HCT116 (cell line): Measurements from ENCODE around the gene SLCO2A1. TPM values are rescaled to one million over a fixed set of nuclear protein-coding genes. Genes with fewer than 3 reads are reported as not detected.

Experiments used
- ATAC-seq: fragments of 200-7000 bp; cut with Tn5 transposase; 2 replicates; pipeline ENCODE4 v1.9.1; 2020; ENCODE audit warnings: mild to moderate bottlenecking, moderate library complexity
- BruUV-seq: library from RNA; stranded (reverse); fragments of 400-500 nt; replicated peaks from 2 replicates; lab custom pipeline; 2021; lab: Mats Ljungman, UMichigan
- CTCF ChIA-PET: fragments of 300-600 bp; sonication (Branson Sonifier 250); formaldehyde crosslinking; loops from one replicate; lab custom pipeline; 2021; ENCODE audit warnings: antibody characterized with exemption; lab: Charles Lee
- POLR2A ChIA-PET: fragments of 300-600, 350-600 bp; sonication (Branson Sonifier 250); formaldehyde crosslinking; loops from one replicate; lab custom pipeline; 2021; ENCODE audit warnings: antibody characterized with exemption; lab: Charles Lee
- RAD21 ChIA-PET, 2 experiments: fragments of 300-600 bp; sonication (Branson Sonifier 250); formaldehyde crosslinking; loops; one replicate each; lab custom pipeline; 2023; ENCODE audit warnings: low total read pairs in 2 of 2; ENCODE audit not compliant: uncharacterized antibody in 2 of 2, unreplicated experiment in 2 of 2, low non-redundant PET in 1 of 2; lab: Charles Lee
- DNase-seq: peaks from one replicate; pipeline ENCODE4 v3.0.0-alpha.2; 2010; ENCODE audit warnings: low read depth, low spot score
- H2AFZ ChIP-seq: fragments of 200-600 bp; shearing (Covaris generic), sonication (generic); 2 replicates; pipeline ENCODE4 v1.6.1; 2017; ENCODE audit warnings: low read depth, mixed run types, mixed read lengths, antibody characterized with exemption, low read length; ENCODE audit not compliant: poor library complexity, severe bottlenecking
- H3K27ac ChIP-seq: 2 replicates; pipeline ENCODE4 v1.5.1; 2012; ENCODE audit warnings: low read depth, low read length
- H3K27me3 ChIP-seq: fragments of 200-600 bp; sonication (generic); 2 replicates; pipeline ENCODE4 v1.6.1; 2016; ENCODE audit warnings: mixed run types, low read length, mixed read lengths; ENCODE audit not compliant: insufficient read depth
- H3K36me3 ChIP-seq, 2 experiments: fragments of 200-500 bp in 1 of 2; fragments of 200-600 bp in 1 of 2; sonication (Bioruptor generic) in 1 of 2; sonication (generic) in 1 of 2; 2 replicates each; pipeline versions ENCODE4 v1.5.1 to v1.6.1; 2014 to 2016; ENCODE audit warnings: low read length in 2 of 2, inconsistent platforms in 1 of 2, mixed read lengths in 1 of 2, mixed run types in 1 of 2; ENCODE audit not compliant: insufficient read depth in 2 of 2, control insufficient read depth in 1 of 2
- H3K4me1 ChIP-seq, 2 experiments: fragments of 200-600 bp in 1 of 2; sonication (generic) in 1 of 2; 2 replicates each; pipeline versions ENCODE4 v1.5.1 to v1.6.1; 2012 to 2017; ENCODE audit warnings: low read length in 2 of 2, inconsistent platforms in 1 of 2, mild to moderate bottlenecking in 1 of 2, mixed read lengths in 1 of 2, mixed run types in 1 of 2, moderate library complexity in 1 of 2; ENCODE audit not compliant: insufficient read depth in 2 of 2, control insufficient read depth in 1 of 2
- H3K4me2 ChIP-seq: fragments of 200-600 bp; sonication (generic); 2 replicates; pipeline ENCODE4 v1.6.1; 2017; ENCODE audit warnings: mixed run types, low read length, mixed read lengths
- H3K4me3 ChIP-seq, 2 experiments: fragments of 200-600 bp in 1 of 2; sonication (generic) in 1 of 2; replicated peaks in 1 of 2; 2 replicates each; pipeline ENCODE4 v1.5.1; 2011 to 2016; ENCODE audit warnings: low read length in 2 of 2, control low read depth in 1 of 2, low read depth in 1 of 2, mild to moderate bottlenecking in 1 of 2, mixed read lengths in 1 of 2, mixed run types in 1 of 2
- H3K79me2 ChIP-seq: fragments of 200-600 bp; sonication (generic); 2 replicates; pipeline ENCODE4 v1.6.1; 2017; ENCODE audit warnings: mild to moderate bottlenecking, mixed run types, low read length, moderate library complexity, mixed read lengths; ENCODE audit not compliant: insufficient read depth
- H3K9ac ChIP-seq: fragments of 200-600 bp; sonication (generic); 2 replicates; pipeline ENCODE4 v1.6.1; 2016; ENCODE audit warnings: low read length, mixed read lengths
- H3K9me2 ChIP-seq: fragments of 200-600 bp; sonication (generic), shearing (Covaris generic); 2 replicates; pipeline ENCODE4 v1.6.1; 2017; ENCODE audit warnings: mixed run types, mild to moderate bottlenecking, moderate library complexity; ENCODE audit not compliant: insufficient read depth
- H3K9me3 ChIP-seq, 2 experiments: fragments of 200-500 bp in 1 of 2; fragments of 200-600 bp in 1 of 2; sonication (Bioruptor generic) in 1 of 2; sonication (generic) in 1 of 2; 2 replicates each; pipeline ENCODE4 v1.6.1; 2014 to 2017; ENCODE audit warnings: low read length in 2 of 2, mixed read lengths in 2 of 2, inconsistent platforms in 1 of 2, low read depth in 1 of 2, mild to moderate bottlenecking in 1 of 2, mixed run types in 1 of 2, moderate library complexity in 1 of 2; ENCODE audit not compliant: control insufficient read depth in 1 of 2, insufficient read depth in 1 of 2
- H4K20me1 ChIP-seq: fragments of 200-600 bp; sonication (generic), shearing (Covaris generic); 2 replicates; pipeline ENCODE4 v1.6.1; 2017; ENCODE audit warnings: mixed run types, mild to moderate bottlenecking, moderate library complexity; ENCODE audit not compliant: insufficient read depth
- ATF3 ChIP-seq: IDR thresholded peaks from 2 replicates; pipeline ENCODE4 v1.6.1; 2012
- CBX3 ChIP-seq: IDR thresholded peaks from 2 replicates; pipeline ENCODE4 v1.6.1; 2012; ENCODE audit warnings: low read depth
- CEBPB ChIP-seq: IDR thresholded peaks from 2 replicates; pipeline ENCODE4 v1.6.1; 2012; ENCODE audit warnings: low read depth
- CTCF ChIP-seq, 3 experiments: fragments of 200-600 bp in 1 of 3; sonication (generic) in 1 of 3; IDR thresholded peaks in 2 of 3; conservative IDR thresholded peaks in 1 of 3; 2 replicates each; pipeline ENCODE4 v1.5.1; 2012 to 2017; ENCODE audit warnings: low read depth in 2 of 3, low read length in 2 of 3, antibody characterized with exemption in 1 of 3, borderline replicate concordance in 1 of 3, control low read depth in 1 of 3, mild to moderate bottlenecking in 1 of 3, mixed read lengths in 1 of 3, mixed run types in 1 of 3, moderate library complexity in 1 of 3; ENCODE audit not compliant: insufficient read depth in 1 of 3
- EZH2 ChIP-seq: fragments of 200-600 bp; sonication (generic); IDR thresholded peaks from 2 replicates; pipeline ENCODE4 v1.6.1; 2017; ENCODE audit warnings: antibody characterized with exemption, mixed run types
- EZH2phosphoT487 ChIP-seq: fragments of 200-600 bp; IDR thresholded peaks from 2 replicates; pipeline ENCODE4 v1.6.1; 2018; ENCODE audit warnings: antibody characterized with exemption, borderline replicate concordance
- FOSL1 ChIP-seq: IDR thresholded peaks from 2 replicates; pipeline ENCODE4 v1.6.1; 2012; ENCODE audit warnings: low read depth
- POLR2AphosphoS5 ChIP-seq: IDR thresholded peaks from 2 replicates; pipeline ENCODE4 v1.6.1; 2011; ENCODE audit warnings: mild to moderate bottlenecking, low read depth, low read length, moderate library complexity
- SIN3A ChIP-seq: IDR thresholded peaks from 2 replicates; pipeline ENCODE4 v1.6.1; 2012; ENCODE audit warnings: low read depth
- SP1 ChIP-seq: IDR thresholded peaks from 2 replicates; pipeline ENCODE4 v1.6.1; 2012; ENCODE audit warnings: low read depth
- YY1 ChIP-seq: IDR thresholded peaks from 2 replicates; pipeline ENCODE4 v1.6.1; 2011; ENCODE audit warnings: low read length, low read depth, moderate library complexity, mild to moderate bottlenecking; ENCODE audit not compliant: insufficient replicate concordance; ENCODE audit errors: extremely low read depth
- ZBTB33 ChIP-seq: IDR thresholded peaks from 2 replicates; pipeline ENCODE4 v1.6.1; 2011; ENCODE audit warnings: mild to moderate bottlenecking, low read length, moderate library complexity; ENCODE audit not compliant: insufficient replicate concordance; ENCODE audit errors: extremely low read depth
- ZFX ChIP-seq: fragments of 450-650 bp; IDR thresholded peaks from 2 replicates; pipeline ENCODE4 v1.6.1; 2017
- intact Hi-C: fragments of 100-400 bp; cut with micrococcal nuclease; formaldehyde crosslinking; loops from 2 replicates; pipeline ENCODE4 v1.10.0; 2022
- total RNA-seq: library from RNA; stranded (reverse); gene quantifications from one replicate; pipeline ENCODE4 v1.2.1, GENCODE V29; 2021; ENCODE audit not compliant: unreplicated experiment

Gene SLCO2A1
- total RNA-seq, 1 experiment from 2014 or later = 0.52 TPM

DNA sequence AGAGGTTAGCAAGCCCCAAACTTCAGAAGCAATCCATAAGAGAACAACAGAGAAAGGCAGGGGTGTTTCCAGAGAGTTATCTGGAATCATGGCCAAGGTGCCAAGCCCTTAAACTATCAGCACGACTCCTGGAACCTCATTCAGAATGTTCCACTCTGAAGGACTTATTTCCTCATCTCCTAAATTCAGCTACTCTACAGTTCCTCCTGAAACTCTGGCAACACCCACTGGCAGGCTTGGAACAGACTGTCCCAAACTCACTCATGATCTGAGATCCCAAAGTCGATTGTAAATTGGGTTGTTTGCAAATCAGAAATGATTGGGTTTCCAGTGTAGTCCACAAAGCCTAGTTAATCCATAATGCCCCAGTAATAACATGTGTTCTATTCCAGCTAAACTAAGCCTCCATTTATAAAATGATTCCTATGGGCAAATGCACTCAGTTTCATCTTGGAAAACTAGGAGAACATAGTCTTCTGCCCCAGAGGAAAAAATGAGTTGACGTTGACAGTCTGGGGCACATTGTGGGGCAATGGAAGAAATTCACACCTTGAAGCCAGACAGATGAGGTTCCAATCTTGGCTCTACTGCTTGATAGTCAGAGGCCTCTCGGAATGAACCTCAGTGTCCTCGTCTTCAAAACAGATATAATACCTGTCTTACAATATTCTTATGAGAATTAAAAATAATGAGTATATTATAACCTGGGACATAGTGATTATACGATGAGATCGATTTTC lies 65.9 kb downstream of the SLCO2A1 start:
- ChIA-PET CTCF (interaction anchor here (1.1 to 2.0 kb wide), 4 partner anchors 14 to 510 kb away, joined by 3 to 8 read pairs (median 3); no protein-coding TSS in a partner anchor), RAD21 (no interaction called here)

More for the DNA sequence above, 65.9 kb downstream of the SLCO2A1 start:
- H2AFZ ChIP-seq = no peak overlapping the region
- BruUV-seq = no TSS peak
- TF ChIP-seq ATF3 = no peak
- TF ChIP-seq SIN3A = no peak
- no peak for TF ChIP-seq YY1
- no peak for TF ChIP-seq SP1
- no peak for TF ChIP-seq CEBPB
- no peak for TF ChIP-seq EZH2phosphoT487
- no peak for TF ChIP-seq CTCF (IDR thresholded peaks at IDR 0.05 in 2 of 3, conservative IDR thresholded peaks at IDR 0.05 in 1 of 3; ENCODE audit: borderline replicate concordance in 1 of 3, insufficient read depth in 1 of 3, low read depth in 2 of 3, low read length in 2 of 3)
- no peak for TF ChIP-seq ZBTB33
- no peak for TF ChIP-seq POLR2AphosphoS5
- TF ChIP-seq CBX3 = no peak
- TF ChIP-seq ZFX = no peak
- no peak for TF ChIP-seq FOSL1
- no peak for TF ChIP-seq EZH2
- H3K27me3 ChIP-seq = no peaks in the 10 kb centered on the region
- no peak overlapping the region for H3K4me3 ChIP-seq
- ATAC-seq (no peak), DNase-seq (no peak)
- H3K36me3 ChIP-seq = no peaks in the 10 kb centered on the region
- no peaks in the 10 kb centered on the region for H4K20me1 ChIP-seq
- H3K4me2 ChIP-seq = no peak overlapping the region
- H3K4me1 ChIP-seq = peaks cover 0 to 9% of the 10 kb centered on the region in 2 experiments; a peak in 1 of 4 replicates
- no peak overlapping the region for H3K27ac ChIP-seq
- intact Hi-C loops = no loop called here
- no peaks in the 10 kb centered on the region for H3K79me2 ChIP-seq
- no peaks in the 10 kb centered on the region for H3K9me2 ChIP-seq
- no peaks in the 10 kb centered on the region for H3K9me3 ChIP-seq
- POLR2A ChIA-PET = no interaction called here
- no peak overlapping the region for H3K9ac ChIP-seq
